Measurements from ENCODE around the gene ARMH2.

ARMH2 gene

GRCh38 chr6:24821860-24822444, 23.2 kb upstream of the ARMH2 start:
- H3K4me3 ChIP-seq (replicated peaks; ENCODE audit: low read depth, low read length) = no peak overlapping the region
- TF ChIP-seq CTCF (IDR thresholded peaks at IDR 0.05; ENCODE audit: low read length, missing control alignments) = no peak
- DNase-seq (ENCODE audit: low read depth) = no peak

- H3K4me3 ChIP-seq (replicated peaks; ENCODE audit: low read depth, low read length) = no peak overlapping the region
- no peak for TF ChIP-seq CTCF (IDR thresholded peaks at IDR 0.05; ENCODE audit: low read length, missing control alignments)
- no peak for DNase-seq (ENCODE audit: low read depth)
These were observed 19.6 kb upstream of the ARMH2 start for GRCh38 chr6:24818346-24818745.

- no peak for TF ChIP-seq CTCF (IDR thresholded peaks at IDR 0.05; ENCODE audit: low read length, missing control alignments)
- DNase-seq (ENCODE audit: low read depth) = no peak
- H3K4me3 ChIP-seq (replicated peaks; ENCODE audit: low read depth, low read length) = no peak overlapping the region
These were observed 11.0 kb upstream of the ARMH2 start for GRCh38 chr6:24809728-24810127.

GRCh38 chr6:24807584-24807983, 8.9 kb upstream of the ARMH2 start:
- no peak for DNase-seq (ENCODE audit: low read depth)
- TF ChIP-seq CTCF (IDR thresholded peaks at IDR 0.05; ENCODE audit: low read length, missing control alignments) = no peak

GRCh38 chr6:24802271-24803059, 3.7 kb upstream of the ARMH2 start:
- no peak for TF ChIP-seq CTCF (IDR thresholded peaks at IDR 0.05; ENCODE audit: low read length, missing control alignments)
- DNase-seq (ENCODE audit: low read depth) = no peak
- H3K4me3 ChIP-seq (replicated peaks; ENCODE audit: low read depth, low read length) = no peak overlapping the region

More at GRCh38 chr6:24807584-24807983, 8.9 kb upstream of the ARMH2 start:
- H3K4me3 ChIP-seq (replicated peaks; ENCODE audit: low read depth, low read length) = no peak overlapping the region

GRCh38 chr6:24799541-24799915, 811 bp upstream of the ARMH2 start:
- no peak overlapping the region for H3K4me3 ChIP-seq (replicated peaks; ENCODE audit: low read depth, low read length)
- DNase-seq (ENCODE audit: low read depth) = no peak
- TF ChIP-seq CTCF (IDR thresholded peaks at IDR 0.05; ENCODE audit: low read length, missing control alignments) = no peak

Measured in fibroblast of pulmonary artery (primary cell).